Sigmoid colon (tissue), 4 donors: ENCODE measurements around the gene ACIN1.

Experiments used
- EP300 ChIP-seq, 4 donors: sonication (generic); formaldehyde crosslinking; IDR thresholded peaks; one replicate each; pipeline ENCODE4 v1.6.1; 2017; ENCODE audit warnings: antibody characterized with exemption in 4 of 4
- POLR2A ChIP-seq, 2 donors: fragments of 450-650 bp; IDR thresholded peaks; one replicate each; pipeline ENCODE4 v1.6.1; 2016; ENCODE audit warnings: antibody characterized with exemption in 2 of 2, mild to moderate bottlenecking in 2 of 2, moderate library complexity in 2 of 2

DNA sequence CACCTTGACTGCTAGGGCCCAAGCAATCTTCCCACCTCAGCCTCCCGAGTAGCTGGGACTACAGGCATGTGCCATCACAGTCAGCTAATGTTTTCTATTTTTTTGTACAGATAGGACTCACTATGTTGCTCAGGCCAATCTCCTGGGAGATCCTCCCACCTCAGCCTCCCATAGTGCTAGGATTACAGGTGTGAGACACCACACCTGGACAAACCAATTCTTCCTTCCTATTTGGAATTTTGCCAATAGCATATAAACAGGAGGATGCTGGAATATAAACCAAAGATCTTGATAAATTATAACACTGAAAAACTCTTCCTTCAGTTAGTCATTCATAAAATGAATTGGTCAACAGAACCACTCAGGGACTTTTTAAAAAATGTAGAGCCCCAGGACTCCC is 8.4 kb downstream of the ACIN1 start:
- no peak for TF ChIP-seq POLR2A (IDR thresholded peaks at IDR 0.05)
- no peak for TF ChIP-seq EP300 (IDR thresholded peaks at IDR 0.05)
